Activated T-helper 17 cell treated with anti-CD3 and anti-CD28 coated beads, Interleukin-2, amount 50 U/mL, for 72 hours (primary cell): ENCODE results near the gene ZNF576. TPM values are rescaled to one million over a fixed set of nuclear protein-coding genes. Genes with fewer than 3 reads are reported as not detected.

Experiments
- ATAC-seq: fragments of 150-1000 bp; cut with Tn5 transposase; replicated peaks from 2 replicates; pipeline ENCODE4 v1.10.0; 2021; ENCODE audit warnings: mild to moderate bottlenecking, moderate library complexity
- H3K27ac Mint-ChIP-seq: one replicate; pipeline ENCODE4 v1.8.0; 2022; ENCODE audit warnings: mixed read lengths
- H3K27me3 Mint-ChIP-seq: one replicate; pipeline ENCODE4 v1.8.0; 2022; ENCODE audit warnings: mixed read lengths
- H3K36me3 Mint-ChIP-seq: one replicate; pipeline ENCODE4 v1.8.0; 2022; ENCODE audit warnings: low read depth, mild to moderate bottlenecking, mixed read lengths
- H3K4me1 Mint-ChIP-seq: one replicate; pipeline ENCODE4 v1.8.0; 2022; ENCODE audit warnings: mixed read lengths
- H3K4me3 Mint-ChIP-seq: one replicate; pipeline ENCODE4 v1.8.0; 2022; ENCODE audit warnings: mild to moderate bottlenecking, mixed read lengths
- H3K9me3 Mint-ChIP-seq: one replicate; pipeline ENCODE4 v1.8.0; 2022; ENCODE audit warnings: mixed read lengths
- total RNA-seq, 2 donors: library from RNA; stranded (reverse); gene quantifications; one replicate each; pipeline ENCODE4 v1.2.3, GENCODE V29; 2022

Gene ZNF576
- total RNA-seq, 2 donors from 2014 or later = 17.8 to 23.3 TPM

DNA sequence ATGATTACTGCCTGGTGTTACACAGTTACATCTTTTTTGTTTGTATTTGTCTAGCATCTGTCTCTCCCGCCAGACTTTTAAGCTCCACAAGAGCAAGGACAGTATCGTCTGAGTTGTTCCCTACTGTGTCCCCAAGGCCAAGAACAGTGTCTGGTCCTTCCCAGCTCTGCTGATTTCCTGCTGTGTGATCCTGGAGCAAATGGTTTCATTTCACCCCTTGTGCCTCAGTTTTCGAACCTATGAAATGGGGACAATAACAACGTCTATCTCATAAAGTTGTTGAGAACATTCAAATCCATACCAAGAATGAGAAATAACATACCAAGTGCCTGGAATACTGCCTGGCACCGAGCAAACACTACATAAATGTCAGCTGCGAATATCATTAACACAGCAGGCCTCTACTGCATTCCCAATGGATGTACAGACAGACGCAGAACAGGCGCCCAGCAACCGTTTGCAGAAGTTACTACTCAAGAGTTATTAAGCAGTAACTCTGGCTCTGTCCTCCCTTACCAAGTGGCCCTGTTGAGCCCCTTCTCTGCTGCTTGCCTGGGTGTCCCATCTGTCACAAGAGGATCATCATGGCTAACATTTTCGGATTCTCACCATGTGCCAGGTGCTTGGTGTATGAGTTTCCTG, 32.5 kb upstream of the ZNF576 start:
- ATAC-seq = no peak
- Mint-ChIP-seq H3K4me1 (peaks cover 29% of the 10 kb centered on the region), H3K27ac (peak overlapping the region; percentile 87), H3K9me3 (no peaks in the 10 kb centered on the region), H3K36me3 (peaks cover 43% of the 10 kb centered on the region), H3K4me3 (peak overlapping the region; percentile 63), H3K27me3 (no peaks in the 10 kb centered on the region)

DNA sequence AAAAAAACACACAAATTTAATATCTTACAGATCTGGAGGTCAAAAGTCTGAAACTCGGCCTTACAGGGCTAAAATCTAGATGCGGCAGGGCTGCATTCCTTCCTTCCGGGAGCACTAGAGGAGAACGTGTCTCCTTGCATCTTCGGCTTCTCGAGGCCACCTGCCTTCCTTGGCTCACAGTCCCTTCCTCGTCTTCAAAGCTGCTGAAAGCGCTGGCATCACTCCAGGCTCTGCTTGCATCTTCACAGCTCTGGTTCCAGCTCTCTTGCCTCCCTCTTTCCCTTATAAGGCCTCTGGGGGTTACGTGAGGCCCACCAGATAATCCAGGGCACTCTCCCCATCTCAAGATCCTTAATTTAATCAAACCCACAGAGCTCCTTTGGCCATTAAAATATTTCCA, 31.6 kb upstream of the ZNF576 start:
- Mint-ChIP-seq H3K27me3 (no peaks in the 10 kb centered on the region), H3K36me3 (peaks cover 37% of the 10 kb centered on the region), H3K4me1 (peaks cover 29% of the 10 kb centered on the region), H3K27ac (no peak overlapping the region), H3K9me3 (no peaks in the 10 kb centered on the region), H3K4me3 (no peak overlapping the region)
- ATAC-seq = no peak

DNA sequence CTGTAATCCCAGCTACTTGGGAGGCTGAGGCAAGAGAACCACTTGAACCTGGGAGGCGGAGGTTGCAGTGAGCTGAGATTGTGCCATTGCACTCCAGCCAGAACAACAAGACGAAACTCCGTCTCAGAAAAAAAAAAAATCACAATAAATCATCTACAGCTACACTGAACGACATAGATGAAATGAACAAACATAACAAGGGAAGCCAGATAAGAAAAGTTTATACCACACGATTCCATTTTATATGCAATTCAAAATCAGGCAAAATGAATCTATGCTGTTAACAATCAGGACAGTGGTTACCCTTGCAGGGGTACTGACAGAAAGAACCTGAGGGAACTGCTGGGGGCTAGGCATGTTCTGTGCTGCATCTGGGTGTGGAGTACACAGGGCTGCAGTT, 26.7 kb upstream of the ZNF576 start:
- Mint-ChIP-seq H3K9me3 (no peaks in the 10 kb centered on the region), H3K4me3 (no peak overlapping the region), H3K4me1 (peaks cover 5% of the 10 kb centered on the region), H3K36me3 (no peaks in the 10 kb centered on the region), H3K27me3 (no peaks in the 10 kb centered on the region), H3K27ac (no peak overlapping the region)
- ATAC-seq = no peak

DNA sequence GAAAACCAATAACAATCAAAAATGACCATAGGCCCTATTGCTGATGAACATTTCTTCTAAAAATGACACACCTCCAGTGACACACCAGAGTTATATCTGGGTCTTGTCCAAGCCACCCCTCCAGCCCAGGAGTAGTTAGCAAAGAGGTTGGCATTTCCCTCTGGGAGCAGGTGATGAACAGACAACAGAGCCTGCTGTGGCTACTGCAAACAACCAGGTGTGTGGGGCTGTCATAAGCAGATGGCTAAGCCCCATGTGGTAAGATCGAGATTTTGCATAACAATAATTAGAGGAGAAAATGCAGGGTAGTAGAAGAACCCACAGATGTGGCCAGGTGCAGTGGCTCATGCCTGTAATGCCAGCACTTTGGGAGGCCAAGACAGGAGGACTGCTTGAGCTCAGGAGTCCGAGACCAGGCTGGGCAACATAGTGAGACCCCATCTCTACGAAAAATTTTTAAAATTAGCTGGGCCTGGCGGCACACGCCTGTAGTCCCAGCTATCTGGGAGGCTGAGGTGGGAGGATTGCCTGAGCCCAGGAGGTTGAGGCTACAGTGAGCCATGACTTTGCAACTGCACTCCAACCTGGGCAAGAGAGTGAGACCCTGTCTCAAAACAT, 26.1 kb upstream of the ZNF576 start:
- Mint-ChIP-seq H3K9me3 (no peaks in the 10 kb centered on the region), H3K4me1 (peaks cover 5% of the 10 kb centered on the region), H3K4me3 (no peak overlapping the region), H3K27me3 (no peaks in the 10 kb centered on the region), H3K36me3 (peaks cover 3% of the 10 kb centered on the region), H3K27ac (no peak overlapping the region)
- ATAC-seq = no peak

DNA sequence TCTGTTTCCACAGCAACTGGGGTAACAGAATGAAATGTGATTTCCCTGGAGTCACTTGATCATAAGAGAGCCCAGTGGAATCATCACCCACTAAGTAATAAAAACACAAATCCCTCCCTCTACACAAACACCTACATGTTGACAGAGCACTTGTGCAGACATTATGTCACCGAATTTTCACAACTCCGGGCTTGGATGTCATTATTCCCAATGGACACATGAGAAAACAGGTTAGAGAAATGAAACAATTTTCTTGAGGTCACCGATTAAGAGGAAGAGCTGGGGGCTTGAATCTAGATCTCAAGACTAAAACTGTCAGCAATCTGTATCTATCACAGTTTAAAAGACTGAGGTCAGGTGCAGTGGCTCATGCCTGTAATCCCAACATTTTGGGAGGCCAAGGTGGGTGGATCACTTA, 24.2 kb upstream of the ZNF576 start:
- Mint-ChIP-seq H3K36me3 (peaks cover 5% of the 10 kb centered on the region), H3K4me3 (no peak overlapping the region), H3K9me3 (no peaks in the 10 kb centered on the region), H3K27me3 (no peaks in the 10 kb centered on the region), H3K27ac (peak overlapping the region; percentile 27), H3K4me1 (peaks cover 5% of the 10 kb centered on the region)
- ATAC-seq = no peak

DNA sequence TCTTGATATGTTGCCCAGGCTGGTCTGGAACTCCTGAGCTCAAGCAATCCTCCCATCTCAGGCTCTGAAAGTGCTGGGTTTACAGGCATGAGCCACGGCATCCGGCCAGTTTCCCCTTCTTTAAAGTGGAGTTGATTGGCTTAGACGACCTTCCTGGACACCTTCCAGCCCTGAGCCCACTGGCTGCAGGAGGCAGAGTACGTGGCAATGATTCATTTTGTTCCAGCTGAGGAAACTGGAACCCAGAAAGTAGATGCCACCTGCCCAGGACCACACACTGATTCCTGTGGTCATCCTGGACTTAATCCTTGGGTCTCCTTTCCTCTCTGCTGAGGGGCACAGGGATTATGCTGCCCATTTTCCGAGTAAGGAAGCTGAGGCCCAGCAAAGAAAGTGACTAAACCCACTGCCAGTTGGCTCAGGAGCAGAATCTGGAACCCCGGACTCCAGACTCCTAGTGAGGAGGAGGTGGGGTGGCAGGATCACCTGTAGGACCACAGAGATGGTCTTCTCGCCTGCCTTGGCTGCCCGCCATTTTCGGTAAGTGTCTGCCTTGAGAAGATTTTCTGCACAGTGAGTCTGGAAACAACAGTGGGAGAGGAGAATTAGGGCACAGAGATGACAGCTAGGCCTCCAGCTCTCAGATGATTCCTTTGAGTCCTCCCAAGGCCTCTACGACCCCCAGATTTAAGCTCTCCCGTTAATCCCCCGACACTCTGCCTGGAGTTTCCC, 21.8 kb upstream of the ZNF576 start:
- peaks cover 11% of the 10 kb centered on the region for H3K4me1 Mint-ChIP-seq
- no peaks in the 10 kb centered on the region for H3K9me3 Mint-ChIP-seq
- H3K27ac Mint-ChIP-seq = peak overlapping the region; percentile 99
- H3K36me3 Mint-ChIP-seq = peaks cover 5% of the 10 kb centered on the region
- peak overlapping the region; percentile 99 for H3K4me3 Mint-ChIP-seq
- no peaks in the 10 kb centered on the region for H3K27me3 Mint-ChIP-seq
- no peak for ATAC-seq

DNA sequence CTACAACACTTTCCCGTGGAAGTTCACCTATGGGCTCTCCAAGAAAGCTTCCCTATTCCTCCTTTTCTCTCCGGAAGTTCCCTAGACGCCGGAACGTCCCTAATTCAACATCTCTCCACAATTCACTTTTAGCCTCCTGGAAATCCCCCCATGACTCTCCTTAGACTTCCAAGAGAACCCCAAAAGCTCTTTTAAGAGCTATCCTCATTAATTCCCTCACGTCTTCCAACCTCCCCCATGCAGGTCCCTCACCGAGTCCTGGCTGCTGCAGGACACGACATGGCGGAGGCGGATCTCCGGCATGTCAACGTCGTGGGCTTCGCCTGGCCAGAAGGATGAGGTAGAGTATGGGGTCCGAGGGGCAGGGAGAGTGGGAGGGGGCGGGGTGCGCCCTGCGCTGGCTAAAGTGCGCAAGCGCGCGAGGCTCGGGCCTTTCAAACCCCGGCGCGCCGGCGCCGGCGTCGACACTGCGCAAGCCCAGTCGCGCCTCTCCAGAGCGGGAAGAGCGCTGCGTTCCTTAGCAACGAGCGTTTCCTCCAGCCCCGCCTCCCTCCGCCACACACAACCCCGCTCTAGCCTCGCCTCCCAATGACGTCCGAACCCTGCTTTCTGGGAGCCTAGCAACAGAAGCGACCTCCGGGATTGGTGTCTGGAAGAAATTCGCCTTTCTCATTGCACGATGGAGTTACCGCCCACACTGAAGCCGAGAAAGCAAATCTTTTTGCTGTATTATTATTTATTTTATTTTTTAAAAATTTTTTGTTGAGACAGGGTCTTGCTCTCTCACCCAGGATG, 21.0 kb upstream of the ZNF576 start, which contains the start of the genes PINLYP and XRCC1:
Gene PINLYP (plus strand): TSS at position 646 of the 795 bp plus-strand sequence. CDS start 1,391 bp downstream, outside the sequence.
Gene XRCC1 (minus strand): TSS at position 372 of the 795 bp plus-strand sequence. CDS start 69 bp downstream, at position 303.
- H3K27ac Mint-ChIP-seq = peak within 1 kb of the TSS; percentile 99
- H3K36me3 Mint-ChIP-seq = peaks cover 5% of the 10 kb centered on the region
- peak; percentile 100 for ATAC-seq
- peaks cover 11% of the 10 kb centered on the region for H3K4me1 Mint-ChIP-seq
- peak within 1 kb of the TSS; percentile 99 for H3K4me3 Mint-ChIP-seq
- no peaks in the 10 kb centered on the region for H3K9me3 Mint-ChIP-seq
- H3K27me3 Mint-ChIP-seq = no peaks in the 10 kb centered on the region

DNA sequence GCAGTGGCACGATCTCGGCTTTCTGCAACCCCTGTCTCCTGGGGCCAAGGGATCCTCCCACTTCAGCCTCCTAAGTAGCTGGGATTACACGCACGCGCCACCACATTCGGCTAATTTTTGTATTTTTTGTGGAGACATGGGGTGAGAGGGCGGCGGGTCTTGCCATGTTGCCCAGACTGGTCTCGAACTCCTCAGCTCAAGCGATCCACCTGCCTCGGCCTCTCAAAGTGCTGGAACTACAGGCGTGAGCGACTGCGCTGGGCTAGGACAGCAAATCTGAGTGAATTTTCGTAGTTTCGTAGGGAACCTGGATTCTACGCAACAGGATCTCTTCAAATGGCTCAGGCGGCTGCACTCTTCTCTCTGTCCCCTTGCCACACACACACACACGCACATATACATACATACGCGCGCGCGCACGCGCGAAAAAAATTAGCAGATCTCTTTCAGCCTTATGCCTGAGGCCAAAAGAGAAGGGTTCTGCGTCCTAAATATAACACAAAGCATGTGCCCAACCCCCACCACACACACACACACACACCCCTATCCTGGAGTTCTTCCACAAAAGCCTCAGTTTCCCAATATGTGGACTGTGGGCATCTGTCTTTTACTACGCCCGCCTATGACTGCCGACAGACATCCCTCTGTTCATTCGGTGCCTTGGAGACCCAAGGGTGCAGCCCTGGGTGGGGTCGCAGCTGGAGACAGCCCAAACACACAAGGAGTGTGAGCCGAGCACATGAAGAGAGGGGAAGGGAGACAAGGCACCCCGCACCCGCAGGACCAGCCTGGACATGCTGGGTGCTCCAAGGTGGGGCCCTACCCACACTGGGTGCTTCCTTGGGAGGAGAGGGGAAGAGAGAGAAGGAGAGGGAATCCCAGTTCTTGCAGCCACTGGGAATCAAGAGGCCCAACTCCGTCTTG, 20.2 kb upstream of the ZNF576 start:
- Mint-ChIP-seq H3K36me3 (peaks cover 5% of the 10 kb centered on the region), H3K27me3 (no peaks in the 10 kb centered on the region), H3K9me3 (no peaks in the 10 kb centered on the region), H3K4me1 (peaks cover 6% of the 10 kb centered on the region), H3K4me3 (peak overlapping the region; percentile 99), H3K27ac (peak overlapping the region; percentile 99)
- peak; percentile 1 for ATAC-seq

DNA sequence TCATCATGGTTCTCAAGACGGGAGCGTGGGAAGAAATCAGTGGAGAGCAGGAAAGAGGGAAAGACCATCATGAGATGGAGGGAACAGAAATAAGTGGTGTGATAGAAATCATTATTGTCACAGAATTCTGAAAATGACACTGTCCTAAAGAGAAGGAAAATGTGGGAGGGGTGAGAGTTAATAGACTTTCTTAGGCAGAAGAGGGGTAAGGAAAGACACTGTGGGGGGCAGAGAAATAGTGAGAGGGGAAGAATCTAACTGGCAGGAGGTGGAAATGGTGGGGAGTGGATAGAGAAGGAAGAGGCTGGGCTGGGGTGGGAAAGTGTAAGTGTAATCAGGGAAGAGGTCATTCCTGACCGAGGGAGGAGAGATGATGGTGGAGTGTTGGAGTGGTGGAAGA, 17.6 kb upstream of the ZNF576 start:
- peaks cover 5% of the 10 kb centered on the region for H3K4me1 Mint-ChIP-seq
- no peak overlapping the region for H3K27ac Mint-ChIP-seq
- peak overlapping the region; percentile 74 for H3K4me3 Mint-ChIP-seq
- no peak for ATAC-seq
- no peaks in the 10 kb centered on the region for H3K27me3 Mint-ChIP-seq
- H3K9me3 Mint-ChIP-seq = no peaks in the 10 kb centered on the region
- peaks cover 5% of the 10 kb centered on the region for H3K36me3 Mint-ChIP-seq

DNA sequence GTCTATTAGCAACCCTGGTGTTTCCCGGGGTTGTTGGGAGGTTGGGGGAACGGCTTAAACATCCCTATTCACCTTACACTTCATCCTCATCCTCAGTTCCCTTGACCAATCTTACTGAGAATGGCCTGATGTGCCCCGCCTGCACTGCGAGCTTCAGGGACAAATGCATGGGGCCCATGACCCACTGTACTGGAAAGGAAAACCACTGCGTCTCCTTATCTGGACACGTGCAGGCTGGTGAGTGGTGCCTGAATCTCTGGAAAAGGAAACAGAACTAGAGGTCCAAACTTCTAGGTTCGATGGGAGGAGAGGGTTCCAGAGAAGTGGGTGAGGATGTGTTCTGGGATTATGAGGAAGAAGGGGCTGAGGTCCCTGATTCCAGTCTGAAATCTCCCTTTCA, 14.9 kb upstream of the ZNF576 start:
- peaks cover 9% of the 10 kb centered on the region for H3K36me3 Mint-ChIP-seq
- H3K4me1 Mint-ChIP-seq = peaks cover 5% of the 10 kb centered on the region
- no peaks in the 10 kb centered on the region for H3K27me3 Mint-ChIP-seq
- H3K4me3 Mint-ChIP-seq = peak overlapping the region; percentile 27
- no peak overlapping the region for H3K27ac Mint-ChIP-seq
- H3K9me3 Mint-ChIP-seq = no peaks in the 10 kb centered on the region
- ATAC-seq = no peak

DNA sequence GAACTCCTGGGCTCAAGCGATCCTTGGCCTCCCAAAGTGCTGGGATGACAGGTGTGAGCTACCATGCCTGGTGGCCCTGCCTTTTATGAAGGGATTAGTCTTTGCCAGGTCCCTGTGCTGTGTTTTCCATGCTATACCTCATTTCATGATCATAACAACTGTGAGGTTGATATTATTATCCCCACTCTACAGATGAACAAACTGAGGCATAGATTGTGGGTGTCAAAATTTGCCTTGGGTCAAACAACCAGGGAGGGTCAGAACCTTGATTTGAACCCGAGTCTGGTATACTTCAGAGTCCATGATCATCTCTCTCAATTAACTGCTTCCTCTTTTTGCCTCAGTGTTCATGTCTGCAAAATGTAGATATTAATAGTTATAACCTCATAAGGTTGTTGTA, 13.9 kb upstream of the ZNF576 start:
- ATAC-seq = no peak
- H3K27me3 Mint-ChIP-seq = no peaks in the 10 kb centered on the region
- H3K9me3 Mint-ChIP-seq = no peaks in the 10 kb centered on the region
- H3K4me1 Mint-ChIP-seq = peaks cover 5% of the 10 kb centered on the region
- no peak overlapping the region for H3K27ac Mint-ChIP-seq
- peaks cover 10% of the 10 kb centered on the region for H3K36me3 Mint-ChIP-seq
- no peak overlapping the region for H3K4me3 Mint-ChIP-seq

DNA sequence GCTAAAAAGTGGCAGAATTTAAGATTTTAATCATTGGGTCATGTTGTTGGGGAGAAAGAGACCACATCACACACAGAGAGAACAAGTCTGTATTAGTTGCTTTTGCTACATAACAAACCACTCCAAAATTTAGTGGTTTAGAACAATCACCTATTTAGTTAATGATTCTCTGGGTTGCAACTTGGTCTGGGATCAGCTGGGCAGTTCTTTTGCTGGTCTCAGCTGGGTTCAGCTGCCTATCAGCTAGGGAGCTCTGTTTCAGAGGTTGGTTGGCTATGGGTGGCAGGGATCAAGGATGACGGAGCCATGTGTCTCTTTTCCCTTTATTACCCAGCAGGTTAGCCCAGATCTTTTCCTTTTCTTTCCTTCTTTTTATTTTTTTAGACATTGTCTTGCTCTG, 11.9 kb upstream of the ZNF576 start:
- Mint-ChIP-seq H3K9me3 (no peaks in the 10 kb centered on the region), H3K4me1 (no peaks in the 10 kb centered on the region), H3K36me3 (peaks cover 10% of the 10 kb centered on the region), H3K4me3 (no peak overlapping the region), H3K27me3 (no peaks in the 10 kb centered on the region), H3K27ac (peak overlapping the region; percentile 76)
- no peak for ATAC-seq

DNA sequence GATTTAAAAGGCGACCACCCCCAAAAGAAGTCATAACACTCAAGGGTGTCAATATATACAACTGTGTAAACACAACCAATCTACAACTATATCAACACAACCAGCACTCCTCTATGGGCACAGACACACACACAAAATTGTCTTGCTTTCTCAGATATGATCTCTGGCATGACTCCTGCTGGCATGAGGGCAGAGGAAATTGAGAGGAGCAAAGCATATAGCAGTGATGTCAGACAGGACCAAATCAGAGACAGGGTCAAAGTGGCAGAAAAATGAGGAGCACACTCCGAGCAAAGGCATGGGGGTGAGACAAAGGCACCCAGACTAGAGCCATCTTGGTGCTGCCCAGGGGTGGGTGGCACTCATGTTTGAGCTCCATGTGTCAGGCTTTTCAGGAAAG, 10.0 kb upstream of the ZNF576 start:
- H3K4me3 Mint-ChIP-seq = no peak overlapping the region

More for the DNA sequence above, 10.0 kb upstream of the ZNF576 start:
- H3K9me3 Mint-ChIP-seq = no peaks in the 10 kb centered on the region
- H3K27ac Mint-ChIP-seq = no peak overlapping the region
- H3K27me3 Mint-ChIP-seq = no peaks in the 10 kb centered on the region
- H3K4me1 Mint-ChIP-seq = peaks cover 7% of the 10 kb centered on the region
- no peak for ATAC-seq
- H3K36me3 Mint-ChIP-seq = peaks cover 21% of the 10 kb centered on the region
